HTERT RPE-1 (cell line): ENCODE measurements around the gene MGAT4A.

Source experiments
- in situ Hi-C: fragments of 300-500 bp; cut with MboI; formaldehyde crosslinking; loops from 4 replicates; pipeline ENCODE4 v1.14.3; 2020; ENCODE audit warnings: low sequenced_read_pairs

Gene MGAT4A

DNA sequence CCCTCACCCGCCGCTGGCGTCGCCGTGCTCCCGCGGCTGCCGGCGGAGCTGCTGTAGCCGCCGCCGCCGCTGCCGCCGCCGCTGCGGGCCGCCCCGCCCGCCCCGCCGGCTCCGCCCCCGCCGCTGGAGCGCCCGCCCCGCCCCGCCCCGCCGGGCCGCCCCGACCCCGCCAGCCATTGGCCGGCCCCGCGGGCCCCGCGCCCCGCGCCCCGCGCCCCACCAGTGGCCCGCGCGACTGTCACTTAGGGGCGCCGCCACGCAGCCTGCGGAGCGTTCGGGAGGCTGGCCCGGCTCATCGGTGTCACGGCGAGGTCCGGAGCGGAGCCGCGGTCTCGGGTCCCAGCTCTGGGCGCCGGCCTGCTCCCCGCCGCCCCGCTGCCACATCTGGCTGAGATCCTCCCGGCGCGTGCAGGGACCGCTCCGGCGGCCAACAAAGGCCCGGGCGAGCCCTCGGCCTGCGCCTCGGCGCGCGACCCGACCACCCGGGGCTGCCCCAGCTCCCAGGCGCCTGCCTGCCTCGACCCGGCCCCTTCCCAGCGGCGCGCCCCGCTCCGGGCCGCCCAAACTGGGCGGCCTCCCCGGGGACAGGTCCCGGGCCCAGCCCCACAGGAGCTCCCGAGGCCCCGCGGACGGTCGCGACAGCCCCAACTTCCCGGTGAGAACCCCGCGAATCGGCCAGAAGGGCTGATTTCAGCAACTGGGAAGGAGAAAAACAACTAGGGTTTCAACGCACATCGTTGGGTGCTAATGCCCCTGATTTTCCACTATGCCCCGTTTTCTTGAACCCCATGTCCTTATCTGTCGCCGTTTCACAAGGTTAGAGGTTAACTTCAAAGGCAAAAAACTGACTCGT is at the start of gene MGAT4A:
Gene MGAT4A, minus strand, starts transcription at position 92 of the 853 bp plus-strand sequence. CDS start 4,800 bp downstream, outside the sequence.
- in situ Hi-C loops: no loop called here

DNA sequence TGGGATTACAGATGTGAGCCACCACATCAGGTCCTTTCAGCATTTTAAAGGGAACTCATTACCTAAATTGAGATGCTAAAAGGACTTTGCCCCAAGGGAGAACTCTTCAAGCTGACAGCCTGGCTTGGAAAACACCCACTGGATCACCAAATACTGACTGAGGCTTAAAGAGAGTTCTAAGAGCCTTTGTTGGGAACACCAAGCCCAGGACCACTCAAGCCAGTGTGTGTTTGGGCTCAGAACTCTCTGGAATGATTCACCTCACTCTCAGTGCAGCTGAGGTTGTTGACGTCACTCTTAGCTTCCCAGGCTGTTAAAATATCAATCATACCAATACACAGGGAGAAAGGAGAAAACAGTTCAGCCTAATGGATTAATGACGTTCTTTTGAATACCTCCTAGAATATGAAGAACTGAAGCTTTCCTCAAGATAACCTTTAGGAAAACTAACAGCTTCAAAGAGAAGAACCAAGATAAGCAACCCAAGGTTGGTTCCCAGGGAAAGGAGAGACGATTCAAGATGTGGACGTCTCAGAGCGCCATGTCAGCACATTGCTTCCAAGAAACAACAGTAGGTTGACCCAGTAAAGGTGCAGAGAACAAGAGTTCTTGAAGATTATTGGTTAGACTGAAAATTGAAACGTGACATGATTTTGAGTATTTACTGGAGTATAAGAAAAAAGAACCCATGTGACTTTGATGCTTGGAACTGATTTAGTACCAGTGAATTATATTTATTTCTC is 48.0 kb upstream of the MGAT4A start:
- in situ Hi-C loops: no loop called here

DNA sequence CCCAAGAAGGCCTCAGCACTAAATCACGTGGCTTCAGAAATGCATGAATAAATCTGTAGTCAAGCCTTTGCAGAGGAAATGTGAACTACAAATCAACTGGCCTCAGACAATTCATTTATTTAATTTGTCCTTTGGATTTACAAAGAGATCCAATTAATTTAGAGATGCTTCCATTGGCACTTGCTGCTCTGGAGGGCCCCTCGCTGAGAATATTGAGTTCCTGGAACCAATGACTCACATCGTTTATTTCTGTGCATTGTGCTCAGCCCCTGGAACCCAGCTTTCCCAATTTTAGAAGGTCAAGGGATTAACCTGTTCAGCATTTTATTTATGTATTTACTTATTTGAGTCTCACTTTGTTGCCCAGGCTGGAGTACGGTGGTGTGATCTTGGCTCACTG is 47.2 kb upstream of the MGAT4A start:
- in situ Hi-C loops: no loop called here

DNA sequence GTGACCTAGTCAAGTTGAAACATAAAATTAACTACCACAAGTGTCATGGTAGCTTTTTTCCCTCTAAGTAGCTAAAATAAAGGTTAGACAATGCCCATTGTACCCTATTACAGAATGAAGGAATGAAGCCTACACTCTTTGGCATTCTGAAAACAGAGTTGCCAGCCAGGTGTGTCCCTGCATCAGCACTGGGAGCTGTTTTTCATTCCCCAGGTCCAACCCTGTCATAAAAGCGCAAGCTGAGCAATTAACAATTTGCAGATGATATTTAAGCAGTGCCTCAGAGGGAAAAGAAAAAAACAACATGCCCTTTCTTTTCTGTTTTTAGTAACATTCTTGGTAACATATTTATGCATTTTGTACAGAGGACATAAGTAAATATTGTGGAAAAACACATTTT is 46.8 kb upstream of the MGAT4A start:
- in situ Hi-C loops: no loop called here

DNA sequence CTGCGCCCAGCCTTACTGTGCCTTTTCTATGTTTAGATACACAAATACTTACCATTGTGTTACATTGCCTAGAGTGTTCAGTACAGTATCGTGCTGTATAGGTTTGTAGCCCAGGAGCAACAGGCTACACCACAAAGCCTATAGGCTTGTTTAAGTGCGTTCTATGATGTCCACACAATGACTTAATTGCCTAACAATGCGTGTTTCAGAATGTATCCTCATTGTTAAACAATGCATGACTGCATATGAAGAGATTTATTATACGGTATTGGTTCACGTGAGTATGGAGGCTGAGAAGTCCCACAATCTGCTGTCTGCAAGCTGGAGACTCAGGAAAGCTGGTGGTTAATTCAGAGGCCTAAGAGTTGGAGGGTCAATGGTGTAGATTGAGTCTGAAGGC is 46.1 kb upstream of the MGAT4A start:
- in situ Hi-C loops: no loop called here

DNA sequence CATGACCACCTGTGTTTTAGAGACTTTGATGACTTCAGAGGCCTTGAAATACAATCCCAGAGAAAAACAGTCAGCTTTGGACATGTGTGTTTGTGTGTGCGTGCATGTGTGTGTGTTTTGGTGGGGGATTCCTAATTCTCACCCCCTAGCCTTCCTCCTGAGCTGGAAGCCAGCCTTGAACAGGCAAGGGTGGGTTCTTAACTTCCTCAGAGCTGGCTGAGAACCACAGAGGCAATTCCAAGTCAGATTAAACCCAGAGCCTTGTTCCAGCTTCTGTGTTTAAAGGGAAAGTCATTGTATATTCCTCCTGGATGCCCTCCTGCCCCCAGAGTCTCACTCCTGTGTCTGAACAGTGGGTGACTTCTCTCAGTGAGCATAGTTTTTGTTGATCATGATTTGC is 45.2 kb upstream of the MGAT4A start:
- in situ Hi-C loops: no loop called here

DNA sequence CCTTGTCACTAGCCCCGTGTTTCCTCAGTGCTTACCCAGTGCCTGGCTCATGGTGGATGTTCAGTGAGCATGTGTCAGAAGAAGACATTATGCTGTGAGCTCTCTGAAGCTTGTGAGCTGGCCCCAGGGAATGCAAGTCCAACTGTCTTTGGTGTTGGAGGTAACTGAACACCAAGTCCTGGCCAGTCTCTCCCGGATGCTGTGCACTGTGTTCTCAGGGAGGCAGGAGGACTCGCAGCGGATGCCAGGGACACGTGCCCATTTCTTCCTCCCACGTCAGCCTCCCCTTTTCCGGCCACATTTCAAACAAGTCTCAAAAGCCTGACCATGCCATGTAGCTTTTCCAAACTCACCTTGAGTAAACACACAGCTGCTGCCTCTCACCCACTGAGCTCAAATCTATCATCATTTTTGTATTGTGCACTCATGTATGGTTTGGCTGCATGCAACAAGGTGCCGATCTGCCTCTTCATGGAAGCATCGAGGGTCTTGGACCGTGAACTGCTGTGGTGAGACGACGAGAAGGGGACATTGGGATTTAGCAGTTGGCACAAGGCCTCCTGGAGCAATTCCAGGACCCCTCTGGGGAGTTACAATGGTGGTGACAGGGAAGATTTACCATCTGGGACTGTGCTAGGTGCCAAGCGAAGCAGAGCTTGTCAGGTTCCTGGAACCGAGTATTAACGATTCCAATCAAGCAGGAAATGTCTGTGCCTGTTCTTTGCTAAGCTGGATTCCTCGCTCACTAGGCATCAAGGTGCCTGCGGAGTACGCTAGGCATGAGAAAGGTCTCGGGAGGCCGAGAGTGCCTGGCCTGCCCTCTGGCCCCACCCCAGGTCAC is 44.4 kb upstream of the MGAT4A start:
- in situ Hi-C loops: no loop called here

DNA sequence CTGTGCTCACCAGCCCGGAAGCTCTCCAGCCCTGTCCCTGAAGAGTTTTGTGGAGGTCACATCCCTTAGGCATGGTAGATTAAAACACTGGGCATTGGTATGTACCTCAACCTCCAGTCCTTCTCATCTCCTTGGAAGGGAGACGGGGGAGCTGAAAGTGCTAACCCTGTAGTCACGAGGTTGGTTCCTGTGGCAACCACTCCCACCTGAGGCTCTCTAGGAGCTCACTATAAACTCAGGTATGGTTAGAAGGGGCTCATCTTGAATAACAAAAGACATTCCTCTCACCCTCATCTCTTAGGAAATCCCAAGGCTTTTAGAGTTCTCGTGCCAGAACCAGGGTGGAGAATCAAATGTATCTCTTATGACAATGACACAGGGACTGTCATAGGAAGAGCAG is 43.0 kb upstream of the MGAT4A start:
- in situ Hi-C loops: no loop called here

DNA sequence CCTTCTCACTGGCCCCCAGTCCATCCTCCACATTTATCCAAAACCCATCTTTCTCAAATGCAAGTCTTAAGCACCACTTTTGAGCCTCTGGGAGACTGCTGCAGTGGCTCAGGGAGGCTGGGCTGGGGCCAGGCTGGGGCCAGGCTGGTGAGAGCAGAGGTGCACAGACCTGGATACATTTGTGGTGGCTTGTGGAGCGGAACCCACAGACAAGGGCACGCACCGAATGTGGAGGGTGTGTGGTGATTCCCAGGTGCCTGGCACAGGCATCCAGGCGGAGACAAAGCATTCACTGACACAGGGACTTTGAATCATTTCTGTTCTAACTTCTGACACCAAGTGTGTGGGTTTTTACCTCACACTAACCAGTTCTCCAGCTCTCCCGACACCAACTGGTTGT is 42.2 kb upstream of the MGAT4A start:
- in situ Hi-C loops: no loop called here

DNA sequence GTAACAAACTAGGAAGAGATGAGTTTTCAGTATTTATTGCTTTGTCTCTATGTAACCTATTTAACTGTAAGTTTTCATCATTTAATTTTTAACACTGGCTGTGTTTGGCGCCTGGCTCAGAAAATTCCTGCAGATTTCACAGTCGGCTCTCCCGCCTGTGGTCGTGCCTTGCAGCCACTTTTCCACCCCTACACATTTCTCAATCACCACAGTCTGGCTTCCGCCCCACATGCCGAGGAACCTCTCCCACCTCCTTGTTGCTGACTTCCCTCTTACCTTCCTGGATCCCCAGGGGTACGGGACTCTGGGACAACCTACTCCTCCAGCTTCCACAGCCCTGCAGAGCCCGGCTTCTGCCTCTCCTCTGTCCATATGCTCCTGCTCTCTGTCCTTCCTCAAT is 41.6 kb upstream of the MGAT4A start:
- in situ Hi-C loops: no loop called here

DNA sequence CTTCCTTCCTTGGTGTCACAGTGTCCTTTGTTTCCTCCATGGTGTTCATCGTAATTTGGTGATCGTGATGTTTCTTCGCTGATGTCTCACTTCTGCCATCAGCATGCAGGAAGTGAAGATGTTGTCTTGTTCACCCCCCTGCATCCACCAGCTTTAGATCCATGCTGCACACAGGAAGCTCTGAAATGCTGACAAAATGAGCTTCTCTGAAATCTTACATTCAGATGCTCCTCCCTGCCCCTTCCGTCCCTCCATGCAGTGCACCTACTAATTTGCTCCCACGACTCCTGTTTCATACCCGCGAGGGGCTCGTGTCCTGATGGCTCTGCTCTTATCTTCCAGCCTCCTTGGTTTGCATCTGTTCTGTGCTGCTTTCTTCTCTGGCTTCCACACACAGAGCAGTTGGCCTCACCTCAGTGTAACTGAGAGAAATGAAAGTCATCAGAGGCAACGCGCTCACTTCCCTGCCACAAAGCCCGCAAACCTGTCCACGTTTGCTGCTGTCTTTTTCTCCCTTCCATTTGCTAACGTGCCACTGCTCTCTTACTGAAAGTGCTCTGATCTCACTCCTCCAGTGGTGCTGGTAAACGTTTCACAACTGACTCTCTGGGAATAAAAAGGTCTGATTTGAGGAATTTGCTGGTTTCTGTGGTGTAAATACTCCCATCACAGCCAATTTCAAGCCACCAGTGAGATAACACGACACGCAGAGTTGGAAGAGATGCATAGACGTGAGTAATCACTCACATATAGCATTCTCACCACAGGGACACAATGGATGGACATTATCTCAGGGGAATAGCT is 41.0 kb upstream of the MGAT4A start:
- in situ Hi-C loops: no loop called here

DNA sequence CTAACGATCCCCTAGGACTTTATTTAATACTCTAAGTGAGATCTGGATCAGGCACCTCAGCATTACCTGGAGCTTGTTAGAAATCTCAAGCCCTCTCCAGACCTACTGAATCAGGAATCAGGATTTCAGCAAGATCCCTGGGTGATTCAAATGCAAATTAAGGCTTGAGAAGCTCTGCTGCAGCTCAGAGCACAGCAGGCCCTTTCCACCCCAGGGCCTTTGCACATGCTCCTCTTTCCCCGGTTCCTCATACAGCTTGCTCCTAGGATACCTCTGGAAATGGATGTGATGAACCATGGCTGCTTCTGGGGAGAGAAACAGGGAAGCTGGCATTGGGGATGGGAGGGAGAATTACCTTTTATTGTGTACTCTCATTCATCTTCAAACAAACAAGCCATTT is 40.3 kb upstream of the MGAT4A start:
- in situ Hi-C loops: no loop called here

DNA sequence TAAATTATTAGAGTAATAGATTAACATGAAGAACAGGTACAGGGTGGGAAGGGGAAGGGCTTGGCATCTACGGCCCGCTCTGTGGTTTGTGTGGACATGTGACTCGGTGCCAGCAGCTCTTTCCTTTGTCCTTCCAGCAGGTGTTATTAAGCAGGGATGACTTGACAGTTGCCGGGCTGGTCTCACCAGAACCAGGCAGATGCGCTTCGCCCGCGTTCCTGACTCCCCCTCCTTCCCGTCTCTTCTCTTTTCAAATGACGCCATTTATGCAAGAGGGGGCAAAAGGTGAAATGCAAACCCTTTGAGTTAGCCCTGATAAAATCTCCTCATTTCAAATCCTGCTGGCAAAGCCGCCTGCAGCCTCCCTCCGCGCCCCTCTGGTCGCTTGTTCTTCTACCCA is 38.9 kb upstream of the MGAT4A start:
- in situ Hi-C loops: no loop called here

DNA sequence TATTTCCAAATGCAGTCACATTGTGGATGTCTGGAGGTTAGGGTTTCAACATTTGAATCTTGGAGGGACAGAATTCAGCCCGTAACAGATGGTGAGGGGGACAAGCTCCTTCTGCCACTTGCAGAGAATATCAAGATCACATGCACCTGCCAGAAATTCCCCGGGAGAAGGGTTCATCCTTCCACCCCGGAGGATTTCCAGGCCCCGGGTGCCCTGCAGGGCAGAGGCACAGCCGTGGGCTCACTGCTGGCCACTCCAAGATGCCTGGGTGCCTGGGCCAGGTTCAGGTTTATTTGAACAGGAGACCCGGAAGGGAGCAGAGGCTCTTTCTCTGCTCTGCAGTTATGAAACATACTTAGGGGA is 38.2 kb upstream of the MGAT4A start:
- in situ Hi-C loops: no loop called here

DNA sequence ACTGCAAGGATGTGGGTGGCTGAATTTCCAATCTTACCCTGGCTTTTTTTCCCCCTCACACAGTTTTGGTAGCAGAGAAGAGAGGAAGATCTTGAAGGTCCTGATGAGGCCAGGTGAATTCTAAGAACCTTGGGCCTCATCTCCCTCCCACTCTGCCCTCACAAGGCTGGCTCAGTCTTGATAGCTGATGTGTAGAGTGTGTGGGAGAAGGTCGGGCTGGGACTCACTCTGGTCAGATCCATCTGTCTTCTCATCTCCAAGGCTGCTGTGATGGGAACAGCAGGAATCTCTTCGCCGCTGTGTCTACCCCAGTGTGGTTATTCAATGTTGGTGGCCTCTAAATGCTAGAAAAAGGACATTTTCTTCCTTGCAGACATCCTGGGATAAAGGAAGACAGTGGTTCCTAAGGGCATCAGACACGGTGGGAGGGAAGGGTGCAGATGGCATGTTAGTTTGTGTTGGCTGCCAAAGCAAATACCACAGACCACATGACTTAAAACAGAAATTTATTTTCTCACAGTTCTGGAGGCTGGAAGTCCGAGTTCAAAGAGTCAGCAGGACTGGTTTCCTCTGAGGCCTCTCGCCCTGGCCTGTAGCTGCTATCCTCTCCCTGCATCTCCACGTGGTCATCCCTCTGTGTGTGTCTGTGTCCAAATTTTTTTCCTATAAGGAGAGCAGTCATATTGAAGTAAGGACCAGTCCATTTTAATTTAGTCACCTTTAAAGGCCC is 37.6 kb upstream of the MGAT4A start:
- in situ Hi-C loops: no loop called here

DNA sequence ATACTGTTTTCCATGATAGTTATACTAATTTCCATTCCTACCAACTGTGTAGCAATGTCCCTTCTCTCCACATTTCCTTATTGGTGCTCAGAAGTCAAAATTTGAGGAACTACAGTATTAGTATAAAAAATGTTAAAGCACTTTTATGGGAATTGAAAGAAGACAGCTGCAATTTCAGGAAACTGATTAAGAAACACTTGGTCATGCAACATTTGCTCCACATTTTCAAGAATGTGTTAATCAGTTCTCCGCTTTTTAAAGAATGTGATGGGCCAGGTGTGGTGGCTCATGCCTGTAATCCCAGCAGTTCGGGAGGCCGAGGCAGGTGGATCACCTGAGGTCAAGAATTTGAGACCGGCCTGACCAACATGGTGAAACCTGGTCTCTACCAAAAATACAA is 33.6 kb upstream of the MGAT4A start:
- in situ Hi-C loops: no loop called here

DNA sequence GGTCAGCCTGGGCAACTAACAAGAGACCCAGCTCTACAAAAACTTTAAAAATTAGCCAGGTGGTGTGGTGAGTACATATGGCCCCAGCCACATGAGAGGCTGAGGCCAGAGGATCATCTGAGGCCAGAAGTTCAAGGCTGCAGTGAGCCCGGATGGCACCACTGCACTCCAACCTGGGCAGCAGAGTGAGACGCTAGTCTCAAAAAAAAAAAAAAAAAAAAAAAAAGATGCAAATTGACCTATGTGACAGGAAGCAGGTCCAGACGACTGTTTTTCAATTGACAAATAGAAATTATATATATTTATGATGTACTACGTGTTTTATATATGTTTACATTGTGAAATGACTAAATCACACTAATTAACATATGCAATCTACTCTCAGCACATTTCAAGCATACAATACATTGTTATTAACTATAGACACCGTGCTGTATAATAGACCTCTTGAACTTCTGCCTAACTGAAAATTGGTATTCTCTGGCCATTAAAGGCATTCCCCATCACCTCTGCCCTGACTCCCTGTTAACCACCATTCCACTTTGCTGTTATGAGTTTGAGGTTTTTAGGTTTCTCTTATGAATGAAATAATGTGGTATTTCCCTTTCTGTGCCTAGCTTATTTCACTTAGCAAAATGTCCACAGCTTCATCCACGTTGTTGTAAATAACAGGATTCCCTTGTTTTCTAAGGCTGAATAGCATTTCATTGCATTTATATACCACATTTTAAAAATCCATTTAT is 32.4 kb upstream of the MGAT4A start:
- in situ Hi-C loops: no loop called here

DNA sequence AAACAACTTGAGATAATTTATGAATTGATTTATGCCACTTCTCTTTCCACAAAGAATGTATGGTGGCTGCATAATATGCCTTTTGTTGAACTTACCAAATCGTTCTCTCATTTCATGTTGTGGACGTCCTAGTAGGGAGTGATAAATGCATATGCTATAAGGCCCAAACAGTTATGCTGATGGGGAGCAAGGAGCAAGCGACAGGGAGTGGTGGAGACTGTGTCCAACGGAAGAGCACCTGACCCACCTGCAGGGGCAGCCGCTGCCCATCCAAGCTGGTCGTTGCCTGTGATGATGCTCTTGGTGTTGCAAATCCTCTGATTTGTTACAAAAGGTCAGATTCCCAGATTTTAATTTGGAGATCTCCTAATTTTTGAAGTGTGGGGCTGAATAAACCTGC is 31.0 kb upstream of the MGAT4A start:
- in situ Hi-C loops: no loop called here

DNA sequence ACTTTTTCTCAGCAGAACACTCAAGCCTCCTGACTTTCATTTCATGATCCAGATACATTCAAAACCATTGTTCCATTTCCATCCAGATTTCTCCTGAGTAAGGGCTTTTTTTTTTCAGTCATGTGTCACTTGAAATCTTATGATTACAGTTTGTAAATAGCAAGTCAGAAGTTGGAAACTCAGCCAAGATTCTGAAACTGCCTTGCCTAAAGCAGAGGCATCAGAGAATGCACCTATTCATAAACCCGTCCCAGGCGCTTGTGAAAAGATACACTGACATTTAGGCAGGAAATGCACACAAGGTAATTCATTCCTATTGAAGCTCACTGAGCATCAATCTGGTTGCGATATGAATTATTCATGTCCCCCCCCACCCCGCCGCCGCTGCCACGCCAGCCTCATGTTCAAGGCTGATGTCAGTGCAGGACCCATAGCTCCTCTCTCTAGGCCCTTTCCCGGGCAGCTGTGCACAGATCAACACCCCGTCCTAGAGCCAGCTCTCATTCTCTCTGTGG is 30.4 kb upstream of the MGAT4A start:
- in situ Hi-C loops: no loop called here
